Measurements from ENCODE around the gene TCF19. TPM values are rescaled to one million over a fixed set of nuclear protein-coding genes. Genes with fewer than 3 reads are reported as not detected.
"Not testable (repeated sequence)": the region's sequence is repeated elsewhere in the genome, so short reads cannot be mapped to it uniquely, and the experiment has no call there.

TCF19 gene
- total RNA-seq, 1 experiment from 2014 or later, result 61.4 TPM

- DNase-seq (ENCODE audit: low read depth in 1 of 2, low spot score in 2 of 2), result no peak
- Histone ChIP-seq H3K9me3 (replicated peaks) (no peaks in the 10 kb centered on the region), H3K36me3 (no peaks in the 10 kb centered on the region), H3K27ac (no peak overlapping the region), H3K4me1 (replicated peaks) (peaks cover 13% of the 10 kb centered on the region), H3K4me3 (no peak overlapping the region), H3K27me3 (replicated peaks) (no peaks in the 10 kb centered on the region)
These were observed 13.8 kb downstream of the TCF19 start for GRCh38 chr6:31171931-31172905.

- peaks cover 13% of the 10 kb centered on the region for H3K4me1 ChIP-seq (replicated peaks)
- H3K27ac ChIP-seq, result no peak overlapping the region
- no peak for DNase-seq (ENCODE audit: low read depth in 1 of 2, low spot score in 2 of 2)
- no peaks in the 10 kb centered on the region for H3K9me3 ChIP-seq (replicated peaks)
- no peaks in the 10 kb centered on the region for H3K27me3 ChIP-seq (replicated peaks)
- H3K36me3 ChIP-seq, result no peaks in the 10 kb centered on the region
- no peak overlapping the region for H3K4me3 ChIP-seq
These were observed 14.6 kb downstream of the TCF19 start for GRCh38 chr6:31172973-31173384.

GRCh38 chr6:31173406-31173805, 15.0 kb downstream of the TCF19 start:
- no peaks in the 10 kb centered on the region for H3K9me3 ChIP-seq (replicated peaks)
- peaks cover 17% of the 10 kb centered on the region for H3K4me1 ChIP-seq (replicated peaks)
- no peak overlapping the region for H3K27ac ChIP-seq
- H3K27me3 ChIP-seq (replicated peaks), result no peaks in the 10 kb centered on the region
- no peak for DNase-seq (ENCODE audit: low read depth in 1 of 2, low spot score in 2 of 2)
- no peak overlapping the region for H3K4me3 ChIP-seq
- H3K36me3 ChIP-seq, result no peaks in the 10 kb centered on the region

- no peaks in the 10 kb centered on the region for H3K36me3 ChIP-seq
- H3K27ac ChIP-seq, result no peak overlapping the region
- DNase-seq (ENCODE audit: low read depth in 1 of 2, low spot score in 2 of 2), result no peak
- peaks cover 26% of the 10 kb centered on the region for H3K4me1 ChIP-seq (replicated peaks)
- H3K27me3 ChIP-seq (replicated peaks), result no peaks in the 10 kb centered on the region
- H3K9me3 ChIP-seq (replicated peaks), result no peaks in the 10 kb centered on the region
- H3K4me3 ChIP-seq, result no peak overlapping the region
These were observed 16.0 kb downstream of the TCF19 start for GRCh38 chr6:31174378-31174777.

- peak; percentile 54 to 63 for DNase-seq (ENCODE audit: low read depth in 1 of 2, low spot score in 2 of 2)
- no peaks in the 10 kb centered on the region for H3K36me3 ChIP-seq
- peaks cover 26% of the 10 kb centered on the region for H3K4me1 ChIP-seq (replicated peaks)
- H3K9me3 ChIP-seq (replicated peaks), result no peaks in the 10 kb centered on the region
- H3K4me3 ChIP-seq, result no peak overlapping the region
- no peaks in the 10 kb centered on the region for H3K27me3 ChIP-seq (replicated peaks)
- H3K27ac ChIP-seq, result no peak overlapping the region
These were observed 17.6 kb downstream of the TCF19 start for GRCh38 chr6:31175971-31176370.

GRCh38 chr6:31178143-31179041, 20.0 kb downstream of the TCF19 start:
- Histone ChIP-seq H3K36me3 (no peaks in the 10 kb centered on the region), H3K4me1 (replicated peaks) (peaks cover 26% of the 10 kb centered on the region), H3K4me3 (no peak overlapping the region), H3K27ac (no peak overlapping the region), H3K9me3 (replicated peaks) (no peaks in the 10 kb centered on the region), H3K27me3 (replicated peaks) (no peaks in the 10 kb centered on the region)
- peak in 1 of 2 experiments; percentile 16 for DNase-seq (ENCODE audit: low read depth in 1 of 2, low spot score in 2 of 2)

- Histone ChIP-seq H3K36me3 (no peaks in the 10 kb centered on the region), H3K4me3 (no peak overlapping the region), H3K9me3 (replicated peaks) (no peaks in the 10 kb centered on the region), H3K27ac (no peak overlapping the region), H3K27me3 (replicated peaks) (no peaks in the 10 kb centered on the region), H3K4me1 (replicated peaks) (peaks cover 26% of the 10 kb centered on the region)
- no peak for DNase-seq (ENCODE audit: low read depth in 1 of 2, low spot score in 2 of 2)
These were observed 20.6 kb downstream of the TCF19 start for GRCh38 chr6:31179042-31179386.

- Histone ChIP-seq H3K27me3 (replicated peaks) (no peaks in the 10 kb centered on the region), H3K4me1 (replicated peaks) (peaks cover 26% of the 10 kb centered on the region), H3K27ac (no peak overlapping the region), H3K4me3 (no peak overlapping the region), H3K36me3 (no peaks in the 10 kb centered on the region), H3K9me3 (replicated peaks) (no peaks in the 10 kb centered on the region)
- DNase-seq (ENCODE audit: low read depth in 1 of 2, low spot score in 2 of 2), result no peak
These were observed 21.5 kb downstream of the TCF19 start for GRCh38 chr6:31179896-31180295.

- no peaks in the 10 kb centered on the region for H3K27me3 ChIP-seq (replicated peaks)
- no peak overlapping the region for H3K27ac ChIP-seq
- H3K4me3 ChIP-seq, result no peak overlapping the region
- H3K36me3 ChIP-seq, result no peaks in the 10 kb centered on the region
- no peak for DNase-seq (ENCODE audit: low read depth in 1 of 2, low spot score in 2 of 2)
- peaks cover 23% of the 10 kb centered on the region for H3K4me1 ChIP-seq (replicated peaks)
- H3K9me3 ChIP-seq (replicated peaks), result no peaks in the 10 kb centered on the region
These were observed 22.1 kb downstream of the TCF19 start for GRCh38 chr6:31180500-31180899.

GRCh38 chr6:31183287-31183686, 24.9 kb downstream of the TCF19 start:
- H3K4me3 ChIP-seq; H3K27ac ChIP-seq; H3K4me1 ChIP-seq (replicated peaks); H3K9me3 ChIP-seq (replicated peaks); H3K27me3 ChIP-seq (replicated peaks); DNase-seq (ENCODE audit: low read depth in 1 of 2, low spot score in 2 of 2); H3K36me3 ChIP-seq: not testable (repeated sequence)

GRCh38 chr6:31183859-31184258, 25.5 kb downstream of the TCF19 start:
- not testable (repeated sequence) for H3K9me3 ChIP-seq (replicated peaks); H3K4me1 ChIP-seq (replicated peaks); DNase-seq (ENCODE audit: low read depth in 1 of 2, low spot score in 2 of 2); H3K4me3 ChIP-seq; H3K27me3 ChIP-seq (replicated peaks); H3K36me3 ChIP-seq; H3K27ac ChIP-seq

- not testable (repeated sequence) for H3K36me3 ChIP-seq; H3K27me3 ChIP-seq (replicated peaks); H3K4me3 ChIP-seq; H3K4me1 ChIP-seq (replicated peaks); H3K27ac ChIP-seq; DNase-seq (ENCODE audit: low read depth in 1 of 2, low spot score in 2 of 2); H3K9me3 ChIP-seq (replicated peaks)
These were observed 27.3 kb downstream of the TCF19 start for GRCh38 chr6:31185695-31186051.

GRCh38 chr6:31186052-31186734, 27.8 kb downstream of the TCF19 start:
- H3K27me3 ChIP-seq (replicated peaks), result no peaks in the 10 kb centered on the region
- no peak for DNase-seq (ENCODE audit: low read depth in 1 of 2, low spot score in 2 of 2)
- H3K27ac ChIP-seq, result no peak overlapping the region
- H3K36me3 ChIP-seq, result no peaks in the 10 kb centered on the region
- no peaks in the 10 kb centered on the region for H3K4me1 ChIP-seq (replicated peaks)
- H3K4me3 ChIP-seq, result no peak overlapping the region
- no peaks in the 10 kb centered on the region for H3K9me3 ChIP-seq (replicated peaks)
